Right renal cortex interstitium (tissue), 3 donors: ENCODE measurements around the gene PFKP. TPM values are rescaled to one million over a fixed set of nuclear protein-coding genes. Genes with fewer than 3 reads are reported as not detected.
"Not testable (repeated sequence)": the region's sequence is repeated elsewhere in the genome, so short reads cannot be mapped to it uniquely, and the experiment has no call there.

Experiments
- DNase-seq, 3 donors: peaks; one replicate each; pipeline ENCODE4 v3.0.0-alpha.2; 2013; ENCODE audit warnings: low read depth in 3 of 3, low spot score in 2 of 3
- polyA plus RNA-seq, 3 donors: library from polyadenylated mRNA; unstranded; fragments of 120-200 nt; gene quantifications; one replicate each; pipeline ENCODE4 v1.2.1, GENCODE V29; 2013; ENCODE audit not compliant: insufficient read length in 3 of 3

Gene PFKP
- polyA plus RNA-seq, 3 donors, result 21.7 to 24.2 (median 22.4) TPM

GRCh38 chr10:3094609-3095036, 27.3 kb downstream of the PFKP start:
- no peak for DNase-seq

GRCh38 chr10:3095373-3096139, 28.2 kb downstream of the PFKP start:
- no peak for DNase-seq

- DNase-seq, result no peak
Measured at GRCh38 chr10:3096149-3096548, 28.8 kb downstream of the PFKP start.

GRCh38 chr10:3097160-3097559, 29.8 kb downstream of the PFKP start:
- DNase-seq, result no peak

- DNase-seq, result no peak
Measured at GRCh38 chr10:3098689-3099088, 31.3 kb downstream of the PFKP start.

- no peak for DNase-seq
Measured at GRCh38 chr10:3099291-3100092, 32.1 kb downstream of the PFKP start.

- no peak for DNase-seq
Measured at GRCh38 chr10:3100093-3100792, 32.9 kb downstream of the PFKP start.

- no peak for DNase-seq
Measured at GRCh38 chr10:3100856-3101640, 33.7 kb downstream of the PFKP start.

GRCh38 chr10:3102720-3103427, 35.5 kb downstream of the PFKP start:
- no peak for DNase-seq

GRCh38 chr10:3103646-3104045, 36.3 kb downstream of the PFKP start:
- no peak for DNase-seq

- DNase-seq, result no peak
Measured at GRCh38 chr10:3104251-3104918, 37.0 kb downstream of the PFKP start.

- no peak for DNase-seq
Measured at GRCh38 chr10:3105166-3105565, 37.8 kb downstream of the PFKP start.

GRCh38 chr10:3105905-3106304, 38.6 kb downstream of the PFKP start:
- no peak for DNase-seq

GRCh38 chr10:3106328-3106727, 39.0 kb downstream of the PFKP start:
- DNase-seq, result not testable (repeated sequence)

- no peak for DNase-seq
Measured at GRCh38 chr10:3106928-3107425, 39.6 kb downstream of the PFKP start.

GRCh38 chr10:3107426-3107961, 40.1 kb downstream of the PFKP start:
- no peak for DNase-seq

- no peak for DNase-seq
Measured at GRCh38 chr10:3108033-3108432, 40.7 kb downstream of the PFKP start.

GRCh38 chr10:3108575-3109105, 41.3 kb downstream of the PFKP start:
- DNase-seq, result no peak

- DNase-seq, result no peak
Measured at GRCh38 chr10:3109196-3109595, 41.8 kb downstream of the PFKP start.
